ENCODE measurements around the gene C12orf76. TPM values are rescaled to one million over a fixed set of nuclear protein-coding genes. Genes with fewer than 3 reads are reported as not detected.

Gene C12orf76
- total RNA-seq, 4 donors from 2014 or later = 7.7 to 21.4 (median 12.4) TPM

DNA sequence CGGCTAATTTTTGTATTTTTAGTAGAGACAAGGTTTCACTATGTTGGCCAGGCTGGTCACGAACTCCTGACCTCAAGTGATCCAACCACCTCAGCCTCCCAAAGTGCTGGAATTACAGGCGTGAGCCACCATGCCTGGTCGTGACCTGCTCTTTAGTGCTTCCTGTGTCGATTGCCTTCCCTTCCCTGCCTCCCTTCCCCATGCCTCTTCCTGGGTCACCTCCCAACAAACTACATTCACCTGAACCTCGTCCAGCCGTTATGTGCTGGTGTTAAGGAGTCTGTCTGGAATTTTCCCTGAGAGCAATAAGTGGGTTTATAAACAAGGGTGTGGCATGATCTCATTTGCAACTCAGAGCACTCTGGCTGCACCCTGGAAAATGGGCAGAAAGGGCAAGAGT, 32.1 kb upstream of the C12orf76 start:
- TF ChIP-seq, protein P1, sequence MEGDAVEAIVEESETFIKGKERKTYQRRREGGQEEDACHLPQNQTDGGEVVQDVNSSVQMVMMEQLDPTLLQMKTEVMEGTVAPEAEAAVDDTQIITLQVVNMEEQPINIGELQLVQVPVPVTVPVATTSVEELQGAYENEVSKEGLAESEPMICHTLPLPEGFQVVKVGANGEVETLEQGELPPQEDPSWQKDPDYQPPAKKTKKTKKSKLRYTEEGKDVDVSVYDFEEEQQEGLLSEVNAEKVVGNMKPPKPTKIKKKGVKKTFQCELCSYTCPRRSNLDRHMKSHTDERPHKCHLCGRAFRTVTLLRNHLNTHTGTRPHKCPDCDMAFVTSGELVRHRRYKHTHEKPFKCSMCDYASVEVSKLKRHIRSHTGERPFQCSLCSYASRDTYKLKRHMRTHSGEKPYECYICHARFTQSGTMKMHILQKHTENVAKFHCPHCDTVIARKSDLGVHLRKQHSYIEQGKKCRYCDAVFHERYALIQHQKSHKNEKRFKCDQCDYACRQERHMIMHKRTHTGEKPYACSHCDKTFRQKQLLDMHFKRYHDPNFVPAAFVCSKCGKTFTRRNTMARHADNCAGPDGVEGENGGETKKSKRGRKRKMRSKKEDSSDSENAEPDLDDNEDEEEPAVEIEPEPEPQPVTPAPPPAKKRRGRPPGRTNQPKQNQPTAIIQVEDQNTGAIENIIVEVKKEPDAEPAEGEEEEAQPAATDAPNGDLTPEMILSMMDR (IDR thresholded peaks at IDR 0.05; ENCODE audit: low read depth) = no peak

DNA sequence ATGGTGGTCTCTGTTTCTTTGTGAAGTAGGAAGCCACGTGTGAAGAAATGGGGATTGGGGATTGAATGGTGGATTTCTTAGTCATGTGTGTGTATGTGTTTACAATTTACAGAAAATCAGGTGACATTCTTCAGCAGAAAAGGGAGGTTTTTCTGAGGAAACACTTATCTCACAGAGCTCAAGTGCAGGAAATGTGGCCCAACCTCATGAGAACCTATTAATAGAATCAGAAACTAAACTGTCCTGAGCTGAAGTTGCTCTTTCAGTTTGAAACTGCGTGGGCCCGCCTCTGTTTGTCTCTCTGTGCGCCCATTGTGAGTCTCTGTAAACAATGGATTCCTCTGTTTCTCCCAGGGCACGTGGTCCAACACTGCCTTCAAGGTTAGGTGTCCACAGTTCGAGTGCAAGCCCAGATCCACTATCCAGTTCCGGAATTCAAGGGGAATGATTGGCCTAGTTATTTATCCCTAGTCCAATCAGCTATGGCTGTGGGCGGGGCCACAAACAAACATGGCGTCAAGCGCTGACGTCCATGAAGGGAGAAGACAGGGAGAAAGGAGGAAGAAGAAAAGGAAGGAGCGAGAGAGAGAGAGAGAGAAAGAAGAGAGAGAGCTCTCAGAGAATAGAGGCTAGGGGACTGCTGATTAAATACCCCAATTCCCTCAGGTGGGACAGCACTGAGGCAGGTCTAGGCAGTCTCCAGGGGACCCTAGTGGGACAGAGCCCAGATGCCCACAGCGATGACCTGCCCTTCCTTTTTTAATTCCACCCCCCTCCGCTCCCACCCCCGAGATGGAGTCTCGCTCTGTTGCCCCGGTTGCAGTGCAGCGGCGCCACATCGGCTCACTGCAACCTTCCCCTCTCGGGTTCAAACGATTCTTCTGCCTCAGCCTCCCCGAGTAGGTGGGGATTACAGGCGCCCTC, 31.4 kb upstream of the C12orf76 start:
- TF ChIP-seq, protein P1 (IDR thresholded peaks at IDR 0.05; ENCODE audit: low read depth) = no peak

DNA sequence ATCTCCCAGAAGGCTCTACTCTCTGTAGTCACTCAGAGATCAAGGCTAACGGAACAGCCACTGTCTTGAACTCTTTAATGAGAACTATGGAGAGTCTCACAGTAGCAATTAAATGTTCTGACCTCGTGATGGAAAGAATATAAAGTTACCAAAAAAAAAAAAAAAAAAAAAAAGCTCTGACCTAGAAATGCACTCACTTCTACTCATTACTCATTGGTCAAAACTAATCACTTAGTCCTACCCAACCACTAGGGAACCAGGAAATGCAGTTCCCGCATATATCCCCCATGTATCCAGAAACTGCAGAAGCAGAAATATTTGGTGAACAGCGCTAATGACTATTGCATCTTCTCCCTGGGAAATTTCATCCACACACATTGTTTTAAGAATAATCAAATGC, 29.5 kb upstream of the C12orf76 start:
- TF ChIP-seq, protein P1 (IDR thresholded peaks at IDR 0.05; ENCODE audit: low read depth) = no peak

DNA sequence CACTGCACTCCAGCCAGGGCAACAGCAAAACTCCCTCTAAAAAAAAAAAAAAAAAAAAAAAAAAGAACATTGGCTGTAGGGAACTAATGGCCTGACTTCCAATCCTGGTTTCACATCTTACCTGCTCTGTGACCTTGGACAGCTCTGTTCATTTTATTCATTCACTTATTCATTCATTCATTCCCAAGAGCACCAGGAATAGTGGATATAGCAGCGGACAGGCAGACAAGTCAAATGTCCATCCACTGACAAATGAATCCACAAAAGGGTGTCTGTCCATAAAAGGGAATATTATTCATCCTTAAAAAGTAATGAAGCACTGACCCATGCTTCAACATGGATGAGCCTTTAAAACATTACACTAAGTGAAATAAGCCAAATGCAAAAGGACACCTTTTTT, 27.6 kb upstream of the C12orf76 start:
- TF ChIP-seq, protein P1 (IDR thresholded peaks at IDR 0.05; ENCODE audit: low read depth) = no peak

DNA sequence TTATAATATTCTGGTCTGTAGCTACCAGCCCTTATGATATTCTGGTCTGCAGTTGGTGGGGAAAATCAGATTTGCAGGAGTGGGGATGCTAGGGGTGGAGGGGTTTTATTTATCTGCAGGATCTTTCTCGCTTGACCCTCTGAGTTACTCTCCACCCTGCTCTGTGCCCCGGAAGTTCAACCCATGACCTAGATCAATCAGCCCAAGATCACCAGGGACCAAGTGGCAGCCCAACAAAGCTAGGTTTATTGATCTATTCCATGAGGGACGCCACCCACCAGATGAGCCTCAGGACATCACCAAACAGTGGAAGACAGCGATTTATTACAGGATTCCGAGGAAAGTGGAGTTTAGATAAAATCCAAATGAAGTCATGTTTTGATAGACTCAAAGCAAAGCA, 25.8 kb upstream of the C12orf76 start:
- TF ChIP-seq, protein P1 (IDR thresholded peaks at IDR 0.05; ENCODE audit: low read depth) = no peak

DNA sequence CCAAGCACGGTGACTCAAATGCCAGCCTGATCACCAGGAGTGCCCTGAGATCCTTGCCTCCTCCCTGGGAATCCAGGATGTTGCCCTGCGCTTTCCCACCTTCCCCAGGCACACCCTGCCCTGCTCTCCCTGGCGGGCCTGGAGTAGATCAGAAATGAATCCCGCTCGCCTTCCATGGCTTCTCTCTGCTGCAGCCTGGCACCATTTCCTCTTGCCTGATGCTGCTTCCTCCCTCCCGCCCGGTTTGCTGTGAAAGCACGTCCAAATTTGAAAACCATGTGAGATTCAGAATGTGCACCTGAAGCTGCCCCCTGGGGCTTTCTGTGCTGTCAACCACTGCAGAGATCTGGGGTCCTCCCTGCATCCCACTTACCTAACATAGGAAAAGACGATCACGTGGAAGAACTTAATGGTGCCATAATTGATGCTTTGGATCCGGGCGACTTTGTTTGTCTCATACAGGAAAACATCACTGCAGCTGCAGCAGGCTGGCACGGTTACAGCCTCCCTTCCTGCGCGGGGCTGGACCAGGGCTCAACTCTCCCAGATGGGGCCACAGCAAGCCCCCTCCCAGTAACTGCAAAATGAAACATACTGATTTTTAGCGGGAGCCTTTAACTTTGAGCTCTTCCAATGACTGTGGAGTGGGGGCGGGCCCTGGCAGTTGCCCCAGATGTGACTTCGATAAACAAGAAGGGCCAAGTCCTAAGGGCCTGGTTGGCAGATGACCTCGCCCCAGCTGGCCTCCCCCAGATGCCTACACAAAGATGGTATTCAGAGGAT, 24.9 kb upstream of the C12orf76 start:
- TF ChIP-seq, protein P1 (IDR thresholded peaks at IDR 0.05; ENCODE audit: low read depth) = no peak

DNA sequence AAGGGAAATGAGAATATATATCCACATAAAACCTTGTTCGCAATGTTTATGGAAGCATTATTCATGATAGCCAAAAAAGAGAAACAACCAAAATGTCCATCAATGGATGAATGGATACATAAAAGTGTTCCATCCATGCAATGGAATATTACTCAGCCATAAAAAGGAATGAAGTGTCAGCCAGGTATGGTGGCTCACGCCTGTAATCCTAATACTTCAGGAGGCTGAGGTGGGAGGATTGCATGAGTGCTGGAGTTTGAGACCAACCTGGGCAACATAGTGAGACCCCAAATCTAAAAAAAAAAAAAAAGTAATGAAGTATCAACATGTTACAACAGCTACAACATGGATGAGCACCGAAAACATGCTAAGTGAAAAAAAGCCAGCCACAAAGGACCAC, 23.6 kb upstream of the C12orf76 start:
- TF ChIP-seq, protein P1 (IDR thresholded peaks at IDR 0.05; ENCODE audit: low read depth) = no peak

Measured in subcutaneous adipose tissue (tissue), 4 donors.